HG03045 (cell line): ENCODE data around the gene ST3GAL3.
"Not testable (repeated sequence)": the region's sequence is repeated elsewhere in the genome, so short reads cannot be mapped to it uniquely, and the experiment has no call there.

Experiments used
- ATAC-seq: cut with Tn5 transposase; IDR thresholded peaks from one replicate; pipeline ENCODE4 v1.9.1; 2021; ENCODE audit warnings: mild to moderate bottlenecking, moderate library complexity; ENCODE audit not compliant: unreplicated experiment

Gene ST3GAL3

GRCh38 chr1:43817304-43817939 lies 110.1 kb downstream of the ST3GAL3 start:
- ATAC-seq = no peak

DNA sequence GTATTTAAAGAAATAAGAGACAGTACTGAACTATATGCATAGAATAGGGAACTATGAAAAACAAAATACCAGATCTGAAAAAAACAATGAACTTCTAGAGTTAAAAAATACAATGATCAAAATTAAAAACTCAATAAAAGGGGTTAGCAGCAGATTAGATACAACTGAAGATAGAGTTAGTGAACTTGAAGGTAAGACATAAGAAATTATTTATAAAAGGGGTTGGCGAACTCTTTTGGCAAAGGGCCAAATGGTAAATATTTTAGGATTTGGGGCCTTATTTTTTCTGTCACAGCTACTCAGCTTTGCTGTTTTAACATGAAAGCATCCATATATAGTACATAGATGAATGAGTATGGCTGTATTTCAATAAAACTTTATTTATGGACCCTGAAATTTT lies 111.4 kb downstream of the ST3GAL3 start:
- ATAC-seq = no peak

- ATAC-seq = no peak
These were observed 112.0 kb downstream of the ST3GAL3 start for GRCh38 chr1:43819357-43819756.

GRCh38 chr1:43821471-43821870 lies 114.1 kb downstream of the ST3GAL3 start:
- no peak for ATAC-seq

GRCh38 chr1:43822040-43822690 lies 114.8 kb downstream of the ST3GAL3 start:
- ATAC-seq = no peak

GRCh38 chr1:43824795-43825194 lies 117.5 kb downstream of the ST3GAL3 start:
- no peak for ATAC-seq

GRCh38 chr1:43828574-43828973 lies 121.2 kb downstream of the ST3GAL3 start:
- no peak for ATAC-seq

- no peak for ATAC-seq
These were observed 123.5 kb downstream of the ST3GAL3 start for GRCh38 chr1:43830802-43831201.

GRCh38 chr1:43831851-43832250 lies 124.5 kb downstream of the ST3GAL3 start:
- no peak for ATAC-seq

DNA sequence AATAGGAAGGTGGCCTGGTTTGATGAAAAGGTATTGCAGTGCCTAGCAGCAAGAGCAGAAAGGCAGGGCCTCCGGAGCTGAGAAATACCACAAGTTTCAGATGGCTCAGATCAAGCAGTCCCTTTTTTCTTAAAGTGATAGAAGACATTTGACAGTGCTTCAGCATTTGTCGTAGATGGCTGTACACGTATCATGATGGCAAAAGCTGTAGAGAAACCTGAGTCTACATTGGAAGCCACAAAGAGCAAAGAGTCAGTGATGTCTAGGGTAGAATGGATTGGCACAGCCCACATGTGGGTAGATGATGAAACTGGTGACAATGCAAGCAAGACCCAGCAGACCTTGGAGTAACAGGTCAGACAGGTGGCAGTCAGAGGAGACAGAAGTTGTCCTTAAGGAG lies 124.9 kb downstream of the ST3GAL3 start:
- no peak for ATAC-seq

- no peak for ATAC-seq
These were observed 125.7 kb downstream of the ST3GAL3 start for GRCh38 chr1:43832998-43833397.

DNA sequence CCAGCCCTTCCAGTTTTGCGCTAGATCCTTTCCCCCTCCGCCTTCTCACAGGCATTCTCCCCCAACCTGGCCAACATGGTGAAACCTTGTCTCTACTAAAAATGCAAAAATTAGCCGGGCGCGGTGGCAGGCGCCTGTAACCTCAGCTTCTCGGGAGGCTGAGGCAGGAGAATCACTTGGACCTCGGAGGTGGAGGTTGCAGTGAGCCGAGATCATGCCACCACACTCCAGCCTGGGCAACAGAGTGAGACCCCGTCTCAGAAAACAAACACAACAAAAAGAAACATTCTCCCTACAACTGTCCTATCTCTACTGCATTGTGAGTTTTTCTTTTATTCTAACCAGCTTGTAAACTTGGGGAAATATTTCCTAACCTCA lies 126.6 kb downstream of the ST3GAL3 start:
- not testable (repeated sequence) for ATAC-seq

GRCh38 chr1:43834280-43835081 lies 127.1 kb downstream of the ST3GAL3 start:
- ATAC-seq = no peak

DNA sequence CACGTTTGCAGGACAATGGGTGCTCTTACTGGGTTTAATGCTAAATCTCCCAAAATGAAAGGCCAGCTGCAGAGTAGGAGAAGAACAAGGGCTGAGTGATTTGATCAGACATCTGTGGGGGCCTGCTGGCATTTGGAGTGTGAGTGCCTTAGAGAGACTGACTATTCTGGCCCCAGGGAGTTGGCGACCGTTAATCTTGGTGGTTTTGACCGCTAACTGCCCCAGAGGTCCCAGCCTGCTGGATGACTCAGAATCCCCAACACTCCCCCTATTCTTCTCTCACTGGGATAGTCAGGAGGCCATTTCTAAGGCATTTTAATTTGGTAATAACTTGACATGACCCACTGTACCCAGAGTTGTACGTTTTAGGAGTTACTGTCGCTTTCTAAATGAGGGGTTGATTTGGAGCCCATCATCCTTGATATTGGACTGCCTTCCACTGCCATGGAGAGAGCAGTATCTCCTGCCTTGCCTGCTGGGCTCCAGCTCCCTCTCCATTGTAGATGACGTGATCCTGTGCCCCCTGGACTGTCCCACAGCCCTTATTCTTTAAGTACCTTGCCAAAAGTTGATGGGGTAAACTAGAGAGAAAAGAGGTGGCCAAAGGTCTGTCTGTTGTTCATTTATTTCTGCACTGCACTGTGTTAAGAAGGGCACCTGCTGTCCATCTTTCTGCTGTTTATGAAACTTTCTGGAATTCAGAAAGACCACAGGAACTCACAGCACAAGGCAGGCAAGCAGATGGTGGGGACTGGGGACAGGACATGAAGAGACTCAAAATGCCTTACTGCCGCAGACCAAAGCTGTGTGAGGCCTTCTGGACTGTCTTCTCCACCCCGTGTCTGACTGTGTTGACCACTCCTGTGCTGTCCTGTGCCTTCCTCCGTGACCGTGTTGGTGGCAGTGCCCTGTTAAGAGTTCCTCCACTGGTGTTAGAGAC lies 128.0 kb downstream of the ST3GAL3 start:
- no peak for ATAC-seq

- peak; percentile 43 for ATAC-seq
These were observed 129.1 kb downstream of the ST3GAL3 start for GRCh38 chr1:43836267-43836951.

DNA sequence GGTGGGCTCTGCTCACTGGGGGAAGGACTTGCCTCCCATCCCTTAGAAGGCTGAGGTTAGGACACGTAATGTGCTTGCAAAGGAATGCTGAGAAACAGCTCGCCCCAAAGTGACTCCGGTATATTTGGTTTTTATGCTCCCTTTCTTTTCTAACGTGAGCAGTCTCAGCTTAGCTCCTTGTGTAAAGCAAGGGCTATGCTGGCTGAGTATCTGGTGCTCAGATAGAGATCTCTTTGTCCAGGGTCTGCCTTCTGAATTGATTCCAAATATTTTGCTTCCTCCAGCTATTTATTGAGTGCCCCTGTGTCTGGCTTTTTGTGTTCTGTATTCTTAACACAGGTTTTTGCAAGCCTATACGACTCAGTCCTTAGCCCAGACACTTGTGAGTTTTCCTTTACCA lies 131.7 kb downstream of the ST3GAL3 start:
- ATAC-seq = no peak

GRCh38 chr1:43841321-43842174 lies 134.2 kb downstream of the ST3GAL3 start:
- no peak for ATAC-seq

GRCh38 chr1:43842175-43842498 lies 134.8 kb downstream of the ST3GAL3 start:
- no peak for ATAC-seq

DNA sequence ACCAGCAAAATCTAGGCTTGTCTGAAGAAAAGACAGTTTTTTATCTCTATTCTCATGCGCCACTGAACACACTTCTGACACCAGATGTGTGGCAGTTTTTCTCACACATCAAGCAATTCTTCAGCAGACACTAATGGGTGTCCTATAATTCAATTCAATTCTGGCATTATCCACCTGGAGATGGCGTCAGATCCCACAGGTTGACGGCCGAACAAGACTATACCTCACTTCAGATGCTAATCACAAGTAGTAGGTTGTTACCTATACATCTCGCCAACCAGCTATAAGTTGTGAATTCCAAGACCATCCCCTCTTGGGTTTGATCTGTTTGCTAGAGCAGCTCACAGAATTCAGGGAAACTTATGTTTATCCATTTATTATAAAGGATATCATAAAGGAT lies 136.3 kb downstream of the ST3GAL3 start:
- no peak for ATAC-seq

GRCh38 chr1:43844114-43844513 lies 136.8 kb downstream of the ST3GAL3 start:
- ATAC-seq = no peak
